ENCODE measurements around the gene SV2A.
"Not testable (repeated sequence)": the region's sequence is repeated elsewhere in the genome, so short reads cannot be mapped to it uniquely, and the experiment has no call there.

Gene SV2A, protein sequence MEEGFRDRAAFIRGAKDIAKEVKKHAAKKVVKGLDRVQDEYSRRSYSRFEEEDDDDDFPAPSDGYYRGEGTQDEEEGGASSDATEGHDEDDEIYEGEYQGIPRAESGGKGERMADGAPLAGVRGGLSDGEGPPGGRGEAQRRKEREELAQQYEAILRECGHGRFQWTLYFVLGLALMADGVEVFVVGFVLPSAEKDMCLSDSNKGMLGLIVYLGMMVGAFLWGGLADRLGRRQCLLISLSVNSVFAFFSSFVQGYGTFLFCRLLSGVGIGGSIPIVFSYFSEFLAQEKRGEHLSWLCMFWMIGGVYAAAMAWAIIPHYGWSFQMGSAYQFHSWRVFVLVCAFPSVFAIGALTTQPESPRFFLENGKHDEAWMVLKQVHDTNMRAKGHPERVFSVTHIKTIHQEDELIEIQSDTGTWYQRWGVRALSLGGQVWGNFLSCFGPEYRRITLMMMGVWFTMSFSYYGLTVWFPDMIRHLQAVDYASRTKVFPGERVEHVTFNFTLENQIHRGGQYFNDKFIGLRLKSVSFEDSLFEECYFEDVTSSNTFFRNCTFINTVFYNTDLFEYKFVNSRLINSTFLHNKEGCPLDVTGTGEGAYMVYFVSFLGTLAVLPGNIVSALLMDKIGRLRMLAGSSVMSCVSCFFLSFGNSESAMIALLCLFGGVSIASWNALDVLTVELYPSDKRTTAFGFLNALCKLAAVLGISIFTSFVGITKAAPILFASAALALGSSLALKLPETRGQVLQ

DNA sequence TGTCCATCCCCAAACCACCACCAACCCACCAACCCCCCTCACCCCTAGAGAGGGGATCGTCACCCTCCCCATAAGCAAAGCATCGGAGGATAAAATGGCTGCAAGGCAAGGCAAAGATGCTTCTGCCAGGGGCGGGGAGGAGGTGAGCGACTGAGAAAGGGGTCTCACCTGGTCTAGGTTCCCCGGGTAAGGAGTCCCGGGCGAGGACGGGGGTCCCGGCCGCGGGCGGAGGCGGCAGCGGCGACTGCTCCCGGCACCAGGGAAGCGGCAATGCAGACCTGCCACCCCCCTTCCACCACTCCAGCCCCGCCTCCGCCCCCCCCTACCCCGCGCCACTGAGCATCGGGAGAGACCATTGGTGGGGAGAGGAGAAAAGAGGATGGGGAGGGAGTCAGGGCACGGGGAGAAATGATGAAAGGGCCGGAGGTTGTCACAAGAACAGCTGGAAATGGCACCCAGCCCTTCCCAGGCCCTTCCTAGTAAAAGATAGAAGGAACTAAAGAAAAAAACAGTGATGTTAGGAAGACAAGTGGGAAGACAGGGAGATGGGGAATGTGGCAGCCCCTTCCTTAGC is at the start of gene SV2A:
SV2A (minus strand) TSS at position 274 of the 574 bp plus-strand sequence. CDS start 4,004 bp downstream, outside the sequence.
- peak; percentile 56 for DNase-seq

DNA sequence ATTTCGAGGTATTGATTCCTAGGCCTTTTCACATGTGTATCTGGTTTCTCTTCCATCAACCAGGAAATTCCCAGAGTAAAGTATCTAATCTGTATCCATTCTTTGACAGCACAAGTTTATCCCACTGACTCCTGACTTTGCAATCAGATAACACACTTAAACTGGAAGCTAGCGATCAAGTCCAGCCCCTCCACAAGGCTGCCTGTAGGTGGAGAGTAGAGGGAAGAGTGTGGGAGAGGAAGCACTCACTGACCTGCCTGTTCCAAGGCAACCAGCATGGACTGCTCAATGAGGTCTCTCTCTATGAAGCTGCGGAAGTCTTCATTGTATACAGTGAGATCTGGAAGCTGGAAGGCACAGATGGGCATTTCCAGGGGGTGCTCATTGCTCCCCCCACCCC is 49.4 kb upstream of the SV2A start:
- DNase-seq = no peak

DNA sequence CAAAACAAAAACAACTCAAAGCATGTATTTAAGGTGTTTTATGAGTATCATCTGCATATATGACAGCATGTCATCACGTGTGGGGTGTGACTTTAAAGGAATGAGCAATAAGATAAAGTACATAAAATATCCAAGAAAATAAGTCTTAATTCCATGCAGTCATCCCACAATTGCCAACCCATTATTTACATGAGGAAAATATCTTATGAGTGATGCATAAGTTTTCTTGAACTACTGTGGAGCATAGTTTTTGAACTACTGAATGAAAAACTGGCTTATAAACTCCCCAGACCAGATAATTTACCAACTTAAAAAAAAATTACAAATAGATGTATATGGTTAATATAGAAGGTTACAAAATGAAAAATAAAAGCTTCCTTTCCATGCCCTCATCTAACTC is 48.8 kb upstream of the SV2A start:
- DNase-seq = no peak

DNA sequence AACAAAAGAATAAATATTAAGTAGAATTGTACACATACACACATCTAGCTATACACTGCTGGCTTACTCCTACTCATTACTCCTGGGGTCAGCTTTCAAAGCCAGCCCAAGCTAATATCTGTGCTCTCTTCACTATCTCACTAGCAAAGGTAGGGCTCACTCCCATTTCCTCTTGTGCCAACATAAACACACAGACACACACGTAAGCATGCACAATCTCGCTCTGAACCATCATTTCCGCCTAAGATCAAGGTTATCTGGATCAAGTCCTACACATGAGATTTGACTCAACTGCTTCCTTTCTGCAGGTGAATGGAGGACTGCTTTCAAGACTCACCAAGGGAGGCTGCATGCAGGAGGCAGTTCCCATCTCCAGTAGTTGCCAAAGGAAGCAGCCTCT is 47.8 kb upstream of the SV2A start:
- DNase-seq = no peak

DNA sequence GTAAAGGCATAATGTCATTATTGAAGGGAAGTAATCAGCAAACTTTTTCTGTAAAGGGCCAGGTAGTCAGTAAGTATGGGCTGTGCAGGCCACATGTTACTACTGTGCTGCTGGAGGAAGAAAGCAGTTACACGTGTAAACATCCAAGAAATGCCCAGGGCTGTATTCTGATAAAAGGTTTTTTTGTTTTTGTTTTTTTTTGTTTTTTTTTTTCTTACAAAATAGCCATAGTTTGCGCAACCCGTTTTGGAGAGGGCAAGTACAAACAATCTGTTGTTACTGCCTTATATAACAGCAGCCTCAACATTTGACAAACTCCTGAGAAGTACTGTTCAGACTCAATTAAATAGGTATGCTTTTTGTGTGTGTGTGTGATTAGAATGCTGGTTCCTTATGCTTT is 45.7 kb upstream of the SV2A start:
- no peak for DNase-seq

DNA sequence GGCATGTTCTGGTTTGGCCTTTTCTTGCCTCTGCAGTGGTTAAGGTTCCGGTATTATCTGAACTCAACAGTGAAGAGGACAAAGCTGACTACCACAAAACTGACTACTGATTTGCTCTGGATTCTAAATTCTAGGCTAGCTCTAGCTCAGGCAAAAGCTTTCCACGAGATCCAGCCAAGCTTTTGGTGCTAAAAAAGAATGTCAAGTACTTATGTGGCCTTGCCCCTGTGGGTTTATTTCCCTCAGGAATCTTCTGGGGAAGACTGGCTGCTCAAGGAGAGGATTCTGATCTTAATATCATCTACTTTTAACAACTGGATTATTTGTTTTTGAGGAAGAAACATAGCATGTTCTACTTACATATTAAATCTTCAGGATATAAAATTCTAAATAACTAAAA is 45.1 kb upstream of the SV2A start:
- no peak for DNase-seq

DNA sequence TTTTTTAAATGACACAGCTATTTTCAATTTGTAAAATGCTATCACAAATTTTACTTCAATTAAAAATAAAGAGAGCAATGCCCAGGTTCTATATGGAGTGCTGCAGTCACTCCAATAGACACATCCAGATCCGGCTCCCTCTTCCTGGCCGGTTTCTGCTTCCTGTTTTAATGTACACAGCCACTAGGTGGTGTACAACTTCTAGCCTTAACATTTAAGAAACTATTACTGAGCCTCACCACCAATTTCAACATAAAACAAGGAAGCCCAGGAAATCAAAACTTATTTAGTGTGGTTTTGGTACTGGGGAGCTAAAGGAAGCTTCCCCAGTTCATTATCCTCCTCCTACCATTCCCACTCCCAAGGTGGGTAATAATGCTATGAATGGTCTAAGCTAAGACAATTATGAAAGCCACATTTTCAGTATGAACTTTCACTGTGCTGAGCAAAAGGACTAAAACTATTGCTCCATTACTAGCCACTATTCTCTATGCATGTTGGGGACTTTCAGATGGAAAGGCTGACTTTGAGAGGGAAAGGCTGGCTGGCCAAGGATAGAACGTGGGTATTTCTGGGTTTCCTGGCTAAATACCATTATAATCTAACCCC is 44.5 kb upstream of the SV2A start:
- DNase-seq = peak; percentile 71

DNA sequence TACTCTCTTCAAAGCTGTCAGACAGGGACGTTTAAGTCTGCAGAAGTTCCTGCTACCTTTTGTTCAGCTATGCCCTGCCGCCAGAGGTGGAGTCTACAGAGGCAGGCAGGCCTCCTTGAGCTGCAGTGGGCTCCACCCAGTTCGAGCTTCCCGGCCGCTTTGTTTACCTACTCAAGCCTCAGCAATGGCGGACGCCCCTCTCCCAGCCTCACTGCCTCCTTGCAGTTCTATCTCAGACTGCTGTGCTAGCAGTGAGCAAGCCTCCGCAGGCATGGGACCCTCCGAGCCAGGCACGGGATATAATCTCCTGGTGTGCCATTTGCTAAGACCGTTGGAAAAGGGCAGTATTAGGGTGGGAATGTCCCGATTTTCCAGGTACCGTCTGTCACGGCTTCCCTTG is 39.9 kb upstream of the SV2A start:
- not testable (repeated sequence) for DNase-seq

DNA sequence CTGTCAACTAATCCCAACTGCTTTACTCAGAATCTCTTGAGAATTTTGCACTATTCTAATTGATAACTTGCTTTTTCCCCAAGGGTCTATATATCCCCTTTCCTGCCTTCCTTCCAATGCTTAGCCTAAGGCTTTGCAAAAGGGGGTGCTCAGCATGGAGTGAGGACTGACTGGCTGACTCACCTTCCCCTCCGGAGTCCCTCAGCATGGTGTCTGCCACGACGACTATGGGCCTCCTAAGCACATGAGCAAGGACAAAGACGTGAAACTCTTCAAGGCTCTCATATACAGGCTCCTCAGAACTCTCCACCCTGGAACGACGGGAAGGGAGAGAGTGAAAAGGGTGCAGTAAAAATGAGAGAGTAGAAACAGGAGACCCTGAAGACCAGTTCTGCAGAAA is 32.3 kb upstream of the SV2A start:
- DNase-seq = no peak

DNA sequence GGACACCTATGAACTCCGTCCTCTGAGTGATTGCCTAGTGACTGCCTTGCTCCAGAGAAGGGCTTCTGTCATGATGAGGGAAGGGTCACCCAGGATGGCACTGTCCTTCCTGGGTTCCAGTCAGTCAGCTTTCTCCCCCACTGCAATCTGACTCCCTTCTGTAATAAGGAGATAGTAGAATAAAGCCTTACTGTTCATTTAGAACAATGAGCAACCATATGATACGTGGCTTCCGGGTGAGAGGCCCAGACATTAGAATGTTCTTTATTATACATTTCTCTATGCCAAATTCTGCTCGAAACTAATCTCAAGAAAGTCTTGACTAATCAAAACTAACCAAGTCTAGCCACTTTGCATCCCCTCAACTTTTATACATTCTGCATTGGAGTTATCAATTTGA is 27.6 kb upstream of the SV2A start:
- DNase-seq = no peak

DNA sequence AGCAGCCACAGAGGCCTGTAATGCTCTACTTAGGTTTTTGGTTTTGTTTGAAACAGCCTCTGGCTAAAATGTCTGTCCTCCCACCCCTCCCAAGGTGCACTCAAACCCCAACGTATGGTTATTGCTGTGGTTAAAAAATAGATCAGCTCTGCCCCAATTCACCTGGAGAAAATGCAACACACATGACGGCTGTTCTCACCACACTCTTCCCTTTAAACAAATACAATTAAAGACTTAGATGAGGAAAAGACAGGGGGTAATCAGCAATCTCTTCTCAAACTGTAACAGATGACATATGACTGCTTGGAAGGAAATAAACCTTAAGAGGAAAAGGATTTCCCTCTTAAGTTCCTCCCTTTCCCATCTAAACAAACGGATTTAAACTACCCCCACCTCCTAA is 25.2 kb upstream of the SV2A start:
- no peak for DNase-seq

DNA sequence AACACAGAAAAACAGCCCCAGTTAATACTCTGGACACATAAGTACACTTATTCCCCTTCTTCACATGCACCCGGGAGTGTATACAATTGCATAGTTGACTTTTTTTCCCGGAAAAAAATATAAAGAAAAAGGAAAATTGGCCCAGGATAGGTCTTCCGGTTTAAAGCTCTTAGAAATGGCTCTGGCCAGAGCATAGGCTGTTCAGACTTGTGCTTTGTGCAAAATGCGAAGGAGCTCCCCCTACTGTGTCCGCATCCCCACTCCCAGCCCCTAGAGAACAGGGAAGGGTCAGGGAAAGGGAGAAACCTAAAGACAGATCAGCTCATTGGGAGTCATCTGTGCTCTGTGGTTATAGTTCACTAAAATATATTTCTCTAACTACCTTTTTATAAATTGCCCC is 24.6 kb upstream of the SV2A start:
- DNase-seq = no peak

DNA sequence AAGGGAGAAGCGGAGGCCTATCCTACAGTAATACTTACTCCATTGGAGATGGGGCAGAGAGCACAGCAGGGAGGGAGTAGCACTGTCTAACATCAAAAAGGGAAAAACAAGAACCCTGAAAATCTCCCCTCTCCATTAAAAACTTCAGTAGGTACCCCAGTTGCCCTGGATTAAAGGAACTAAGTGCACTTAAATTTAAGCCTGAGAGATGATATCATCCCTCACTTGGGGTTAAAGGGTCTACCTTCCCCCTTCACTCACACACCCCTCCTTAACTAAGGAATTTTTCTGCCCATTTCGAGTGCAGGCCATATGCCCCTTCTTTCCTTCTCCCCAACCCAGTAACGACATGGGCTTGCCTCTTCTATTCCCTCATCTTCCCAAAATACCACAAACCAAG is 22.8 kb upstream of the SV2A start:
- DNase-seq = no peak

DNA sequence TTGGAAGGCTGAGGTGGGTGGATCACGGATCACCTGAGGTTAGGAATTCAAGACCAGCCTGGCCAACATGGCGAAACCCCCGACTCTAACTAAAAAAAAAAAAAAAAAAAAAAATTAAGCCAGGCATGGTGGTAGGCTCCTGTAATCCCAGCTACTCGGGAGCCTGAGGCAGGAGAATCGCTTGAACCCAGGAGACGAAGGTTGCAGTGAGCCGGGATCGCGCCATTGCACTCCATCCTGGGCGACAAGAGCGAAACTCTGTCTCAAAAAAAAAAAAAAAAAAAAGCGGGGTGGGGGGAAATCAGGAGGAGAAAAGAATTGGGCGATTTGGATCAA is 21.0 kb upstream of the SV2A start:
- not testable (repeated sequence) for DNase-seq

DNA sequence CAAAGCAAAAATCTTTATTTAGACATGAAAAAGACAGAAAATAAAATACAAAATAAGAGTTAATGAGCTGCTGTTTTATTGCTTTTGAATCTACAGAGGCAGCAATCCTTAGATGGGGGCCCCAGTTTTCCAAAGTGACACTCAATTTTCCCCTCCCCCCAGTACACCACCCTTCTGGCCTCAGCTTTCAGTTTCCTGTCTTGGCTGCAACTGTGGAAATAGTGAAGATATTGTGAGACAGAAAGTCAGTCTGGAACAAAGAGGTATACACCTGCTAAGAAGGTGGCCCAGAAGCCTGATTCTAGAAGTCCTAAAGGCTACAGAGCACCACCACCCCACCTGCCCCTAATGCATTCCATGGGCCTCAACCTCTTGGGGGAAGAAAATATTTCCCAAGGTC is 20.1 kb upstream of the SV2A start:
- DNase-seq = no peak

DNA sequence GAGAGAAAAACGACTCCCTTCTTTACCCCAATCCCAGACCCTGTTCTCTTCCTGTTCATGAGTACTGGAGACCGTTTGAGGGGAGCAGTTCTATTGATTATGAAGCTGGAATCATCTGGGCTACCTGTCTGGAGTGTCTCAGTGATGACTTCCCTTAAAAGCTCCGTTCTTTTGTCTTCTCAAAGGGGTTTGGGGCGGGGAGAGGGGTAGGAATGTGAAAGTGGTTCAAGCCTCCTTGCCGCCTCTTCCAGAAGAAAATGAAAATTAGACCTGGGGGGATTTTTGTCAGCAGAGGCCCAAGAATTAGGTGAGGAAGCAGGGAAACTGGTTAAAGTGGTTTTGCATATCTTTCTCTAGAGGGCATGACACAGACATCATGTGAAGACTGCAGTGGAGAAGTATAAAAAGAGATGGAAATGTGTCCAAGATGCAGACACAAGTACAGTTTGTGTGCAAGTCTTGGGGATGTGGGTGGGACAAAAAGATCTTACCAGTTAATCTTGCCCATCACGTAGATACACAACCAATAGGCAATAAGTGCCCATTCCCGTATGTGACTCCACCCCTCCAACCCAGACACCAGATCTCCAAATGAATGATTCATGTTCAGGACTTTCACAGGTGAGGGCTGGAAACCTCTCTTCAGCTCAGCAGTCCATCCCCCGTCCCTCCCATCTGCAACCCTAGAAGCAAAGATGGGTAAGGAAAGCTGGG is 19.5 kb upstream of the SV2A start:
- no peak for DNase-seq

DNA sequence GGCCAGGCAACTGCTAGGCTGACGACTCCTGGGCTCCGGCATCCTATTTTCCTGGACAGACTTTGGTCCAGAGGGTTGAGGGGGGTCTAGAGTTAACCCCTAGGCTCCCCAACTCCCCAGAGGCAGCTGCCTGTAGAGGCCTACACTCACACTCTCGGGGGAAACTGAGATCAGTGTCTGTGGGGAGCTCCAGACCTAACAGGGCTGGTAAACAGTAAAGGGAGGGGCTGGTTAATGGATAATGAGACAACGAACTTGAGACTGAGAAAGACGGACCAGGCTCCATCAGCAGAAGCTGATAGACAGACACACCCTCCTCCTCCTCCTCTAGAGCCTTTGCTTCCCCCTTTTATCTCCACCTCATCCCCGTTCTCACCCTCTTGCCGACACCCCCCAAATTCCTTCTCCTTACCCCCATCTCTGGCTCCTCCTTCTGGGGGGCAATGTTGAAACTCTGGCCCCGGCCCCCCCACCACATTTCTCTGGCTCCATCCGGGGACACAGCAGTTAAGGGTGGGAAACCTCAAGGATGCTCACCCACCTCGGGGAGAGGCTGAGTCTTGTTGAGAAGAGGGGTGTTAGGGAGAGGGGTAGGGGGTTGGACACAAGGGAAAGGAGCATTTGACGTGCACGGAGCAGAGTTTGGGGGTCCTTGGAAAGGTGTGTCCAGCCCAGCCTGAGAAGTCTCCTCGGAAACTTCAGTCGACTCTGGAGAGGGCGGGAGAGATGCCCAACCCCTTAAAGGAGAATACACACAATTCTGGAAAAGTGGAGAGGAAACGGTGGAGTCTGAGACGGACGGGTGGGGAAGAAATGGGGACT is 18.7 kb upstream of the SV2A start, which contains the start of gene MTMR11:
MTMR11 (minus strand) TSS at position 710 of the 822 bp plus-strand sequence; CDS start at position 478, 232 bp downstream.
- DNase-seq = no peak

DNA sequence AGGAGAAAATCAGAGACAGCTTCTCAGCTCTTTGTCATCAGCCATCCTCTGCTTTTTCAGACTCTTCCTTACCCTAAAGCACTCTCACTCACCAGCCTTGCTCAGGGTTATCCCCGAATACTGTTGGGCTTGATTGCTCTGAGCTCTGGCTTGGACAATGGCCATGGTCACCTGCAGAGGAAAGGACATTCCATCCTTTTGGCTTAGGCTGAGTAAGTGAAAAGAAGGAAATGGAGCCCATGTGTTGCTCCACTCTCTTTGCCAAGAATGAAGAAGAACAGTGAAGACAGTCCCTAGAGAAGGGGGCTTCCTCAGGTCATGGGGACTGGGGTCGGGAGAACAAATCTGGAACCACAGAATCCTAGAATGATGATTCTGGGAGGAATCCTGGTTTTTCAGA is 16.7 kb upstream of the SV2A start:
- DNase-seq = no peak

DNA sequence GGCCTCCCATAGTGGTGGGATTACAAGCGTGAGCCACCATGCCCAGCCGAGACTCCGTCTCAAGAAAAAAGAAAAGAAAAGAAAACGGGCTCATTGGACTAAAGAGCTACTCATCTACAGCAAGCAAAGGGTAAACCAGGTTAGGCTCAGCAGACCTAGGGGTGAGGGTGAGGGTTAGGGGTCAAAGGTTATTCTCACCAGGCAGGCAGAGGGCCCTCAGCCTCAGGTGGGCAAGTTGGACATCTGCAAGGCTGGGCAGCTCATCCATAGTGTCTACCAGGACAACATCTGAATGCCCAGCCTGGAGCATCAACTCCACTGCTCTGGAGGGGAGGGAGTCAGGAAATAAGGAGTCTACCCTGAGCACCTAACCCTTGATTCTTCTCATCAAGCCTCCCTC is 15.6 kb upstream of the SV2A start:
- DNase-seq = no peak

DNA sequence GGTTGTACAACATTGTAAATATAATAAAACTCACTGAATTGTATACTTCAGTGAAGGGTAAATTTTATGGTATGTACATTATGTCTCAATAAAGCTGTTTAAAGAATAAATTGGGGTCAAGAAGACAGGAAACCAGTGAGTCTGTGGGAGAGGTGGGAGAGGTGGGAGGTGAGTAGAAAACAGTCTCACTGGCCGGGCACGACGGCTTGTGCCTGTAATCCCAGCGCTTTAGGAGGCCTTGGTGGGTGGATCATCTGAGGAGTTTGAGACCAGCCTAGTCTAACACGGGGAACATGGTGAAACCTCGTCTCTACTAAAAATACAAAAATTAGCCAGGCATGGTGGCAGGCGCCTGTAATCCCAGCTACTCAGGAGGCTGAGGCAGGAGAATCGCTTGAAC is 14.8 kb upstream of the SV2A start:
- DNase-seq = no peak

DNA sequence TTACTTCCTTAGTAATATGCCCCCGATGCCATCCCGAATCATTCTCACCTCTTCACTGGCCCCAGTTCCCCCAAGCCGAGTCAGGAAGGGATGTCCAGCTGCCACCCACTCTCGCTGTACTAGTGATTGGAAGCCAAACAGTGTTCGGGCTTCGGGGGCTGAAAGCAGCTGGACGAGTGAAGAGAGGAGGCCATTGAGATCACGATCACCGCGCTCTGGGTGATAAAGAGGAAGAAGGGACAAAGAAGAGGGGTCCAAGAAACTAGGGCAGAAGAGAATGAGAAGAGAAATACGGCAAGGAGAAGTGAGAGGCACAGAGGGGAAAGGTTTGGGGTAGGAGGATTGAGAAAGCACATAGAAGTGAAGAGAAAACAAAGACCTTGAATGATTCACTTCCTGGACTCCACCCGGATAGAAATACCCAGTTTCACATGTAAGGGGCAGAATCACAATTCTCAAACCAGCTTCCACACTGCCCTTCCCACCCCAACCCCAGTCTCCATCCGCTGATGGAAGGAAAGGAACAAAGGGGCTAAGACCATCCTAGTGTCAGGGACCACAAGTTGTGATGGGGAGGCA is 13.7 kb upstream of the SV2A start:
- DNase-seq = no peak

DNA sequence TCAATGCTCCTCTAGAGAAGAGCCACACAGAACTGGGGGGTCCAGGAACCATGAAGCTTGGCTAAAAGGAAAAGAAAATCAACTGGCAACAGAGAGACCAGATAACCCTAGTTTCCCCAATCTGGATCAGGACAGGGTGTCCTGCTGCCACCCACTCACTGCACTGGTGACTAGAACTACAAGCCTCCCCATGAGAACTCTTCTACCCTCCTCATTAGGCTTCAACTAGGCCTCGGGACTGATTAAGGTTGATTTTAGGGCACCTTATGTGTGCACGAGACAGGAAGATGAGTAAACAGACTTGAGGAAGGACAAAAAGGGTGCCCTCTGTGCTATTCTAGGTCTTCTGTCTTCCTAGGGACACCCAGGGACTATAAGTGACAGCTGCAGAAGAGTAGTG is 12.2 kb upstream of the SV2A start:
- DNase-seq = no peak
